COLO668 (cell line): ENCODE results near the gene PTH1R.

Source experiments
- DNase-seq: peaks from one replicate; lab custom pipeline; 2025; ENCODE audit not compliant: unreplicated experiment; lab: John Stamatoyannopoulos, UW

Gene PTH1R

DNA sequence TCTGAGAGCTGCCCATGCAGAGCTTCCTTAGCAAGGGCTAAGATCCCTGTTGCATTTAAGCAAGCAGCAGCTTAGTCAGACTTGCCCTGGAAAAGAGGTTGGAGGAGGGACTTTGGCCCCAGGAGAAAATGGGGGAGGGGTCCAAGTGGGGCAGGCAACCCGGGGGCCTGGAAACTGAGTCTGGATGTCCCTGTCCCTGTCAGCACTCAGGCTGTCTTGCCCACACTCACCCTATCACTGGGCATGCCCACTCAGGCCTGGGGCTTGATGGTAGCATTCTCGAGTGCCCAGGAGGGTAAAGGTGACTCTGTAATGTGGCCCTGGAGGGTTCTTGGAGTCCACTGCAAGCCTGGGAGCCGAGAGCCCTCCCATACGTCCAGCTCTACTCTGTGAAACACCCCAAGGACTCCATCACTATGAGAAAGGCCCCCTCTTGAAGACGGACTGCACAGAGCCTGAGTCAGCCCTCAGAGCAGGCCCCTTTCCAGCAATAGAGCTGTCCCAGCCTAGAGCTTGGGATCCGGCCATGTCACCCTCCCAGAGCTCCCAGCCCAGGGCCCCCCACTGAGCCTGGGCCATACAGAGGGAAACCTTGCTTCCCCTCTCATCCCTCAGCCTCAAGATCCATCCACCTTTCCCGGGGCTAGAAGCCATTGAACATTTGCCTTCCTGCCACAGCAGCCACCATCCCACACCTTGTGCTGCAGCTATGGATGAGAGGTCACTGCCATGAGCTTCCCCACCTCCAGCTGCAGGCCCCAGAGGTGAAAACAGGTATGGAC is 27.6 kb upstream of the PTH1R start:
- no peak for DNase-seq

- no peak for DNase-seq
Observed at GRCh38 chr3:46850468-46850779, 27.1 kb upstream of the PTH1R start.

GRCh38 chr3:46851364-46852333 is 25.9 kb upstream of the PTH1R start:
- DNase-seq: no peak

- DNase-seq: no peak
Observed at GRCh38 chr3:46852334-46852720, 25.2 kb upstream of the PTH1R start.

GRCh38 chr3:46852839-46853355 is 24.6 kb upstream of the PTH1R start:
- DNase-seq: no peak

DNA sequence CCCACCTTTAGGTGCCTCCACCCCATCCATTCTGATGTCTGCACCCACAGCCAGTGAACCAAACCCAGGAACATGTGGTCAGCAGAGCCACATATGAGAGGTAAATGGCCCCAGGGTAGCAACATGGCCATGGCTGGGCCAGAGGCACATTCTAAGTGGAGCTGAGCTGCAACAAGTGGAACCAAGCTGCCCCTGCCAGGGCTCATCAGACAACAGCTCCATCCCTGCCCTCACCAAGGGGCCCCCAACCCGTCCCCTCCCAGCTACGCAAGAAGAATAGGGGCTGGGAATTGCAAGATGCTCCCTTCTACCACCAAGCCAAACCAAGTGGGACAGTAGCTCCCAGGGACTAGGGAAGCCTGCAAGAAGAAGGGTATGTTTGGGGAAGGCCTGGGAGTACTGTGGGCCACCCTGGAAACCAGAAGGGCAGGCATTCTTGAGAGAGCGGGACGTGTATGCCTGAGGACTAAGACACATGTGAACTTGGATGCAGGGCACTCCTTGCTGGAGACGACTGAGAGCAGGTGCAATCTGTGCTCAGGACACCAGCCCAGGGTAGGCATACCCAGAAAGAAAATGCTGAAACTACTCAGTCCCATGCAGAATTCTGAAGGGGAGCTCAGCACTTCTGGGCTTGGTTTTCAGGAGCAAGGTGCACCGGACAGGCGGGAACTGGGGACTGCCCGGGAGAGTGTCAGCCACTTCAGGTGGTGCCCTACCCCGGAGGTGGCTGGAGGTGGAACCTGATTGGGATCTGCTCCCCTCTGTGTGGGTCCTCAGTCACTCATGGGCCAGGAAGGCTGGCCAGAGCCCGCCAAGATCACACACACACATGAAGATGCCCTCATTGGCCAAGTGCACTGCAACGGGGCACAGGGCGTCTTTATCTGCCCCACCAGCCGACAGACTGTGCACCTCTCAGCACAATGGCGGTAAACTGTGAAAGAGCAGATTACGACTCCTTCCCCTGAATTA is 23.8 kb upstream of the PTH1R start:
- DNase-seq: no peak

DNA sequence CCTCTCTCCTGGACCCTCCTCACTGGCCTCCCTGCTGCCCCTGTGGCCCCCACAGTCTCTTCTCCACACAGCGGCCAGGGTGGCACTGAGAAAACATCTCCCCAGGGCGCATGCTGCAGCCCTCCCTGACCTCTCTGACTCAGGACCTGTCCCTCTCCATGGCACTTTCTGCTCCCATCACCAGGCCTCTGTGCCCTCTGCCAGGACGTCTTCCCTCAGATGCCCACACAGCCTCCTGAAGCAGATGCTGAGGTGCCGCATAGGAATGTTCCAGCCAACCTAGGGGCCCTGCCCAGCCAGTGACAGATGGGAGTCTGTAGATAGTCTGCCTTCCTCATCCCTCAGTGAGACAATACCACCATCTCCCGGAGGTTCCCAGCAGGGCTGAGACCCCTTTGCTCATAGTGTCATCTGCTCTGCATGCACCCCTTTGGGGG is 22.9 kb upstream of the PTH1R start:
- DNase-seq: no peak

GRCh38 chr3:46856576-46857471 is 20.7 kb upstream of the PTH1R start:
- no peak for DNase-seq

DNA sequence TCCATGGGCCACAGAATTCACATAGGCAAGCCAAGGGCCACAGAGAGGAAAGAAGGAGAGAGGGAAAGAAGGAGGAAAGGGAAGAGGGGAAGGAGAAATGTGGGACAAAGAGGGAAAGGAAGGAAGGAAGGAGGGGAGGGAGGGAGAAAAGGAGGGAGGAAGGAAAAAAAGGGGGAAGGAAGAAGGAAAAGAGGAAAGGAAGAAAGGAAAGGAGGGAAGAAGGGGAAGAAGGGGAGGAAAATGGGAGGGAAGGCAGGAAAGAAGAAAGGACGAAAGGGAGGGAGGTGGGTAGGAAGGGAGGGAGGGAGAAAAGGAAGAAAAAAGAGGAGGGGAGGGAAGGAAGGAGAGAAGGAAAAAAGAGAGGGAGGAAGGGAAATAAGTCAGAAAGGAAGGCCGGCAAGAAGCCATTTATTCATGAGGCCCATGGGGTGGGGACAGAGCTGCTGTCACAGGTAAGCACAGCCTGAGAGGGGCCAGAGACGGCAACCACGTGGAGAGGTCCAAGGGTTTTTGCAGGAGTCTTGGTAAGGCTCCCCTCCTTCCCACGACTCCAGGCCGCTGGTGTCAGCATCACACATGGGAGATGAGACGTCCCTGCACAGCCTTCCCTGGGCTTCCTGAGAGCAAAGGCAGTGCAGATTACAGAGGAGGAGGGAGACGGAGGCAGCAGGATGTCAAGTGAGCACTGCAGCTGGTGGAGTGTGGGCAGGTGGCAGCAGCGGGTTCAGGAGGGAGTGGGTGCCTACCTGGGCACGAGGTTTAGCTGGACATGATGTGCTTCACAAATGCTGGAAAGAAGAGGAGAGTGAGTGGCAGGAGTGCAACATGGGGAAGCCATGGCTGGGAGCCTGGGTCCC is 19.8 kb upstream of the PTH1R start:
- no peak for DNase-seq

DNA sequence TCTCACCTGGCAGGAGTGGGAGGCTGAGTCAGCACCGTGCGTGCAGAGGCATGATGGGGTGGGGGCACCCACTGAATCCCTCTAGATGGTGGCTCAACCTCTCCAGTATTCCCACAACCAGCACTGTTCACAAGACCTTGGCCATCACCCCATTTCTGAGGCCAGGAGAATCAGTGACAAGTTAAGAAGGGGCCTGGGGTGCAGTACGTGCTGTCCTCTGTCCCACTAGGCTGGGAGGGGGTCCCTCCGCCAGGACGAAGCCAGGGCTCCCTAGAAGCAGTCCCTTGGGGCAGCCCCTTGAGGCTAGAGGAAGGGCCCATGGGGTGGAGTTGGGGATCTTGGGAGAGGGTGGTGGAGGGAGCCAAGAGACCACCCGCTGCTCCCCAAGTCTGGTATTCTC is 19.1 kb upstream of the PTH1R start:
- DNase-seq: no peak

- no peak for DNase-seq
Observed at GRCh38 chr3:46859001-46859710, 18.4 kb upstream of the PTH1R start.

GRCh38 chr3:46860017-46860809 is 17.3 kb upstream of the PTH1R start:
- DNase-seq: peak; percentile 37

DNA sequence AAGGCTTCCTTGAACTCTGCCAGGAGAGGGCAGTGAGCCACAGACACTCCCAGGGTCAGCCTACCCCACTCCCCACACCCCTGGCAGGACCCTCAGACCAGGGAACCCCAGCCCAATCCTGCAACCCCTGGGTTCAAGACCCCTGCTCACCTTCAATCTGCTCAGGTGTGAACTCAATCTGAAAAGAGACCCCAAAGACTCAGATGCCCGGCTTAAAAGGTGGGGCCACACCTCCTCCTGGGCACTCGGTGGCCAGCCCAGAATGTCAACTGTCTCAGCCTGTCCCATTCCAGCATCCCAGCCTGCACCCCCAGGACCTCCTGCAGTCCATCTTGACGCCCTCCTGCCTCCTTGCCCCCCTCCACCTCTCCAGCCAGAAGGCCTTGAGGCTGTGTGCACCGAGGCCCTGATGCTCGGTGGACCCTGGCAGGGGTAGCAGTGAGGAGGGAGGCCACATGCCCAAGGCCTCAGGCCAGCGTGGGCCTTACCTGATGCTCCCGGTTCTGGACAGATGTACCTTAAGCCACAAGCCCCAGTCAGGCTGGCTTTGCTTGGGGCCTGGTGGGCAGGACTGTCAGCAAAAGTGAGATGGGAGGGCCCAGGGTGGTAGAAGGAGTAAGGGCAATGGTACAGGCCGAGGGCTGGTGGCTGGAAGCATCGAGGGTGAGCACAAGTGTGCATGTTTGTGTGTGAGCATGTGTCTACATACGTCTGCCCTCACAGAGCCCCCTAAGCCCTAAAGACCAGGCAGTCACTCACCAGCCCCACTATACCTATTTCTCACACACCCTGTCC is 16.5 kb upstream of the PTH1R start:
- DNase-seq: no peak

- DNase-seq: no peak
Observed at GRCh38 chr3:46861605-46862368, 15.7 kb upstream of the PTH1R start.

DNA sequence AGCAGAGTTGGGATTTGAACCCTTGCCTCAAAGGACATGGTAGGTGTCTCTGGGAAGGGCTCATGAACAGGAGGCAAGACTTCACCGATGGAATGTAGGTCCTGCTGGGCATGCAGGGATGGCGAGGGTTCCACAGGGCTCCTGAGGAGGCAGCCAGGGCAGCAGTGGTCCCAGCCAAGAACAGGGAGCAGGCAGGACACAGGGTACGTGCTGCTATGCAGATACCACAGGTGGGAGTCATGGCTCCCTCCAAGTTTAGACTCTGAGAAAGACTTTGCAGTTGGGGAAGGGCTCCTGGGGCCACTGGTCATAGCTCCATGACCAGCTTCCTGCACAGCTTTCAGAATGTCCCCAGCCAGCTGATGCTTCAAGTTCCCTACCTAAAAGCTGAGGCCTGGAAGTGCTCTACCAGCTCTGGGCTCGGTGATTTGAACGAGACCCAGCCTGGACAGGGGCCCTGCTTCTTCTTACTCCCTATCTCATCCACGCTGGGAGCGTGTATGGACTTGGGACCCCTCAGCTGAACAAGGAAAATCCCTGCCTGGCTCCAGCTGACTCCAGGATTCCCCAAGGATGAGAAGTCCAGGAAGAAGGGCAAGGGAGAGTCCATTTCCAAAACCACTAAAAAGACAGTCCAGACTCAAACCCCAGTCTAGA is 15.0 kb upstream of the PTH1R start:
- no peak for DNase-seq
